ENCODE data around the gene LRRTM4. TPM values are rescaled to one million over a fixed set of nuclear protein-coding genes. Genes with fewer than 3 reads are reported as not detected.

LRRTM4 gene
- total RNA-seq, 1 experiment from 2014 or later: 9.4 TPM

DNA sequence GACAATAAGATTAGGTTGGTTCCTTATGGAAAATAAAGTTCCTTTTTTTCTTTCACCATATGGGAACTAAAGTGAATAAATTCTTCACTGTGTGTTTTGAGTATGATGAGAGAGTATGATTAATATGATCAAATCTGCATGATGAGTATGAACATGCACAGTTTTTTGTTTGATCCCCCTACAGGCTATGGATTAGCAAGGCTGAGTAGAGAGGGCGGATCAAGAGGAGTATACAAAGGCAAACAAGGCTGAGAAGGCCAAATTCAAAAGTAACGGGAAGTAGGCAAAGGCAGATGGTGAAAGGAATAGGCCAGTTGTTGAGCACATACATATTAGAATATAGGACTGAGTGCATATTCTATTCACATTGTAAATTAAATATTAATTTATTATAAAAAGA, 508.2 kb downstream of the LRRTM4 start (continued):
- TF ChIP-seq, protein P1, sequence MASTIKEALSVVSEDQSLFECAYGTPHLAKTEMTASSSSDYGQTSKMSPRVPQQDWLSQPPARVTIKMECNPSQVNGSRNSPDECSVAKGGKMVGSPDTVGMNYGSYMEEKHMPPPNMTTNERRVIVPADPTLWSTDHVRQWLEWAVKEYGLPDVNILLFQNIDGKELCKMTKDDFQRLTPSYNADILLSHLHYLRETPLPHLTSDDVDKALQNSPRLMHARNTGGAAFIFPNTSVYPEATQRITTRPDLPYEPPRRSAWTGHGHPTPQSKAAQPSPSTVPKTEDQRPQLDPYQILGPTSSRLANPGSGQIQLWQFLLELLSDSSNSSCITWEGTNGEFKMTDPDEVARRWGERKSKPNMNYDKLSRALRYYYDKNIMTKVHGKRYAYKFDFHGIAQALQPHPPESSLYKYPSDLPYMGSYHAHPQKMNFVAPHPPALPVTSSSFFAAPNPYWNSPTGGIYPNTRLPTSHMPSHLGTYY (CRISPR knock-in tag; IDR thresholded peaks at IDR 0.05): no peak
- no peak for TF ChIP-seq RORB (CRISPR knock-in tag; IDR thresholded peaks at IDR 0.05)
- TF ChIP-seq, protein P2, sequence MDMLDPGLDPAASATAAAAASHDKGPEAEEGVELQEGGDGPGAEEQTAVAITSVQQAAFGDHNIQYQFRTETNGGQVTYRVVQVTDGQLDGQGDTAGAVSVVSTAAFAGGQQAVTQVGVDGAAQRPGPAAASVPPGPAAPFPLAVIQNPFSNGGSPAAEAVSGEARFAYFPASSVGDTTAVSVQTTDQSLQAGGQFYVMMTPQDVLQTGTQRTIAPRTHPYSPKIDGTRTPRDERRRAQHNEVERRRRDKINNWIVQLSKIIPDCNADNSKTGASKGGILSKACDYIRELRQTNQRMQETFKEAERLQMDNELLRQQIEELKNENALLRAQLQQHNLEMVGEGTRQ (CRISPR knock-in tag; IDR thresholded peaks at IDR 0.05): no peak
- TF ChIP-seq ATF1 (CRISPR knock-in tag; IDR thresholded peaks at IDR 0.05): no peak
- TF ChIP-seq NFYB (CRISPR knock-in tag; conservative IDR thresholded peaks at IDR 0.05; ENCODE audit: low read depth): no peak
- TF ChIP-seq, protein P3, sequence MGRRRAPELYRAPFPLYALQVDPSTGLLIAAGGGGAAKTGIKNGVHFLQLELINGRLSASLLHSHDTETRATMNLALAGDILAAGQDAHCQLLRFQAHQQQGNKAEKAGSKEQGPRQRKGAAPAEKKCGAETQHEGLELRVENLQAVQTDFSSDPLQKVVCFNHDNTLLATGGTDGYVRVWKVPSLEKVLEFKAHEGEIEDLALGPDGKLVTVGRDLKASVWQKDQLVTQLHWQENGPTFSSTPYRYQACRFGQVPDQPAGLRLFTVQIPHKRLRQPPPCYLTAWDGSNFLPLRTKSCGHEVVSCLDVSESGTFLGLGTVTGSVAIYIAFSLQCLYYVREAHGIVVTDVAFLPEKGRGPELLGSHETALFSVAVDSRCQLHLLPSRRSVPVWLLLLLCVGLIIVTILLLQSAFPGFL (CRISPR knock-in tag; IDR thresholded peaks at IDR 0.05; ENCODE audit: borderline replicate concordance): no peak

DNA sequence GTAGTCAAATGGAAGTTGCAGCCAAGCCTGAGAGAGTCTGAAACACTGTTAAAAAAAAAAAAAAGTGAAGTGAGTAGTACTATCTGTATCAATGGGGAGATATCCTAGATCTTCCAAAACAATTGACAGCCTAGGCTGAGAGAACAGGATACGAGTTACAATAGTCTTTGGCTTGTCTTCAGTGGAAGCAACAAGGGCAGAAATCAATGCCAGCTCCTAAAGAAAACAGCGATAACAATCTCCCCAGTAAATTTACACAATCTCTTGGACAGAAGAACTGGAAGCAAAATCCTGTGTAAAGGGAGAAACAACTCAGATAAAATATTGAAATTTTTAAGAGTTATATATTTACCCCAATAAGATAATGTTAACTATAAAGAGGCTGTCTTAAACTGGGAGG, 508.7 kb downstream of the LRRTM4 start:
- DNase-seq (ENCODE audit: low spot score): no peak
- Mint-ChIP-seq H3K9me3 (no peaks in the 10 kb centered on the region), H3K4me1 (peaks cover 48% of the 10 kb centered on the region), H3K36me3 (no peaks in the 10 kb centered on the region), H3K27me3 (ENCODE audit: low read depth) (no peaks in the 10 kb centered on the region), H3K4me3 (no peak overlapping the region), H3K27ac (no peak overlapping the region)
- CTCF ChIA-PET: no interaction called here
- peak; percentile 22; the same call in 1 of the 2 replicates for ATAC-seq
- TF ChIP-seq NR2C2 (CRISPR knock-in tag; IDR thresholded peaks at IDR 0.05): no peak
- TF ChIP-seq, protein P1 (CRISPR knock-in tag; IDR thresholded peaks at IDR 0.05): no peak
- TF ChIP-seq ZNF671 (CRISPR knock-in tag; IDR thresholded peaks at IDR 0.05): no peak
- TF ChIP-seq, protein P4, sequence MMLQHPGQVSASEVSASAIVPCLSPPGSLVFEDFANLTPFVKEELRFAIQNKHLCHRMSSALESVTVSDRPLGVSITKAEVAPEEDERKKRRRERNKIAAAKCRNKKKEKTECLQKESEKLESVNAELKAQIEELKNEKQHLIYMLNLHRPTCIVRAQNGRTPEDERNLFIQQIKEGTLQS (CRISPR knock-in tag; conservative IDR thresholded peaks at IDR 0.05): no peak
- TF ChIP-seq, protein P5, sequence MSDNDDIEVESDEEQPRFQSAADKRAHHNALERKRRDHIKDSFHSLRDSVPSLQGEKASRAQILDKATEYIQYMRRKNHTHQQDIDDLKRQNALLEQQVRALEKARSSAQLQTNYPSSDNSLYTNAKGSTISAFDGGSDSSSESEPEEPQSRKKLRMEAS (CRISPR knock-in tag; IDR thresholded peaks at IDR 0.05): no peak
- TF ChIP-seq SP1 (CRISPR knock-in tag; conservative IDR thresholded peaks at IDR 0.05): no peak
- no peak for TF ChIP-seq RELA (CRISPR knock-in tag; IDR thresholded peaks at IDR 0.05; ENCODE audit: borderline replicate concordance)
- TF ChIP-seq, protein P6, sequence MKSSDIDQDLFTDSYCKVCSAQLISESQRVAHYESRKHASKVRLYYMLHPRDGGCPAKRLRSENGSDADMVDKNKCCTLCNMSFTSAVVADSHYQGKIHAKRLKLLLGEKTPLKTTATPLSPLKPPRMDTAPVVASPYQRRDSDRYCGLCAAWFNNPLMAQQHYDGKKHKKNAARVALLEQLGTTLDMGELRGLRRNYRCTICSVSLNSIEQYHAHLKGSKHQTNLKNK (CRISPR knock-in tag; IDR thresholded peaks at IDR 0.05): no peak
- TF ChIP-seq ZNF263 (CRISPR knock-in tag; IDR thresholded peaks at IDR 0.05; ENCODE audit: low read depth): no peak
- TF ChIP-seq, protein P7, sequence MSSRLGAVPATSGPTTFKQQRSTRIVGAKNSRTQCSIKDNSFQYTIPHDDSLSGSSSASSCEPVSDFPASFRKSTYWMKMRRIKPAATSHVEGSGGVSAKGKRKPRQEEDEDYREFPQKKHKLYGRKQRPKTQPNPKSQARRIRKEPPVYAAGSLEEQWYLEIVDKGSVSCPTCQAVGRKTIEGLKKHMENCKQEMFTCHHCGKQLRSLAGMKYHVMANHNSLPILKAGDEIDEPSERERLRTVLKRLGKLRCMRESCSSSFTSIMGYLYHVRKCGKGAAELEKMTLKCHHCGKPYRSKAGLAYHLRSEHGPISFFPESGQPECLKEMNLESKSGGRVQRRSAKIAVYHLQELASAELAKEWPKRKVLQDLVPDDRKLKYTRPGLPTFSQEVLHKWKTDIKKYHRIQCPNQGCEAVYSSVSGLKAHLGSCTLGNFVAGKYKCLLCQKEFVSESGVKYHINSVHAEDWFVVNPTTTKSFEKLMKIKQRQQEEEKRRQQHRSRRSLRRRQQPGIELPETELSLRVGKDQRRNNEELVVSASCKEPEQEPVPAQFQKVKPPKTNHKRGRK (CRISPR knock-in tag; IDR thresholded peaks at IDR 0.05; ENCODE audit: borderline replicate concordance): no peak
- TF ChIP-seq OVOL2 (CRISPR knock-in tag; IDR thresholded peaks at IDR 0.05; ENCODE audit: borderline replicate concordance): no peak
- POLR2A ChIA-PET: no interaction called here

DNA sequence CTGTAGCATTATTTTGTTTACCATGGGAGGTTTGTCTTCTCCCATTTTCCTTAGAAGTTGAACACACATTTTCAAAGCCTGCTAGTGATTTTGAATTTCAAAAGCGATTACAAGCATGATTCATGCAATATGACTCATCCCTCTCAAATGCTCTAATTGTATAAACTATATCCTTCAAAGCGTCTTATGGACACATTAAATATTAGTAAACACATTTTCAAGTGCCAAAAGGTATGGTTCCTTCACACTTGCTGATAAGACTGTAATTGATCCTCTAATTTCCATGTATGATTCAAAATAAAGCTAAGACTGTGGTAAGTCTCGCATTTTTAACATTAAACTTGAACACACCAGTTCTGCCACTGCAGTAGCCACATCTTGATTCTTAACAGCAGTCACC, 512.9 kb downstream of the LRRTM4 start:
- Mint-ChIP-seq H3K27ac (no peak overlapping the region; the same call in 1 of the 2 replicates), H3K4me3 (no peak overlapping the region), H3K9me3 (no peaks in the 10 kb centered on the region), H3K27me3 (ENCODE audit: low read depth) (no peaks in the 10 kb centered on the region), H3K36me3 (no peaks in the 10 kb centered on the region), H3K4me1 (peaks cover 52% of the 10 kb centered on the region)
- no peak for TF ChIP-seq TEAD4 (CRISPR knock-in tag; IDR thresholded peaks at IDR 0.05)
- ATAC-seq (no peak), DNase-seq (ENCODE audit: low spot score) (no peak)
- ChIA-PET CTCF (no interaction called here), POLR2A (interaction anchor here (1.4 kb wide), 1 partner anchor 8 kb away, joined by 6 read pairs; no protein-coding TSS in a partner anchor)

All from WTC11 (cell line).